Uterus (tissue), 4 donors: ENCODE measurements around the gene CKS1B. TPM values are rescaled to one million over a fixed set of nuclear protein-coding genes. Genes with fewer than 3 reads are reported as not detected.

Experiments used
- DNase-seq, 2 donors: peaks; one replicate each; pipeline ENCODE4 v3.0.0-alpha.2; 2019 to 2020
- H3K27ac ChIP-seq, 2 donors: fragments of 200-600 bp; sonication (generic); 1 replicate in 1 of 2; 2 replicates in 1 of 2; pipeline ENCODE4 v1.5.1; 2016 to 2018
- H3K27me3 ChIP-seq, 2 donors: fragments of 200-600 bp; sonication (generic); one replicate each; pipeline ENCODE4 v1.5.1; 2018 to 2019; ENCODE audit warnings: control low read depth in 1 of 2
- H3K36me3 ChIP-seq, 2 donors: fragments of 200-600 bp; sonication (generic); one replicate each; pipeline ENCODE4 v1.5.1; 2019; ENCODE audit warnings: control low read depth in 1 of 2
- H3K4me1 ChIP-seq, 2 donors: fragments of 200-600 bp; sonication (generic); one replicate each; pipeline ENCODE4 v1.5.1; 2018 to 2019; ENCODE audit warnings: control low read depth in 1 of 2
- H3K4me3 ChIP-seq, 2 donors: fragments of 200-600 bp; sonication (generic); 1 replicate in 1 of 2; 2 replicates in 1 of 2; pipeline ENCODE4 v1.5.1; 2018 to 2019; ENCODE audit warnings: mild to moderate bottlenecking in 1 of 2
- H3K9me3 ChIP-seq, 2 donors: fragments of 200-600 bp; sonication (generic); one replicate each; pipeline ENCODE4 v1.5.1; 2019; ENCODE audit warnings: control low read depth in 1 of 2
- CTCF ChIP-seq, 4 experiments: fragments of 200-600 bp in 2 of 4; fragments of 450-650 bp in 2 of 4; sonication (generic) in 2 of 4; IDR thresholded peaks; one replicate each; pipeline ENCODE4 v1.5.1; 2016 to 2019; ENCODE audit warnings: antibody characterized with exemption in 4 of 4, mild to moderate bottlenecking in 2 of 4, moderate library complexity in 1 of 4
- POLR2A ChIP-seq, 2 donors: fragments of 450-650 bp; IDR thresholded peaks; one replicate each; pipeline ENCODE4 v1.6.1; 2016; ENCODE audit warnings: antibody characterized with exemption in 2 of 2, mild to moderate bottlenecking in 1 of 2, moderate library complexity in 1 of 2
- intact Hi-C: fragments of 100-400 bp; cut with DNase I; formaldehyde crosslinking; loops from one replicate; pipeline ENCODE4 v1.15.1; 2023; ENCODE audit warnings: low total_unique reads
- total RNA-seq, 4 donors: library from RNA; depleted of rRNA in 3 of 4; stranded (reverse); fragments of >200 nt in 3 of 4; gene quantifications; one replicate each; pipeline versions ENCODE4 v1.1.0 to v1.2.4, GENCODE V29; 2014 to 2023
- donor health status: DM: yes; HTN: yes; CAD: no.

CKS1B gene
- total RNA-seq, 4 donors from 2014 or later = 14.1 to 52.7 (median 22.8) TPM

- peak overlapping the region; percentile 56 to 97 for H3K4me3 ChIP-seq
- H3K27ac ChIP-seq = peak overlapping the region; percentile 95 to 99
- DNase-seq = peak; percentile 85 to 87
- H3K27me3 ChIP-seq = no peaks in the 10 kb centered on the region
- H3K9me3 ChIP-seq = no peaks in the 10 kb centered on the region
- intact Hi-C loops = no loop called here
- TF ChIP-seq CTCF (IDR thresholded peaks at IDR 0.05) = peak in 2 of 4 experiments; percentile 44 to 65
- peak; percentile 25 to 88 for TF ChIP-seq POLR2A (IDR thresholded peaks at IDR 0.05)
- no peaks in the 10 kb centered on the region for H3K36me3 ChIP-seq
- H3K4me1 ChIP-seq = peaks cover 0 to 22% of the 10 kb centered on the region in 2 donors
Observed at GRCh38 chr1:155000726-155001424, 26.4 kb downstream of the CKS1B start.

GRCh38 chr1:155001425-155001674 lies 26.9 kb downstream of the CKS1B start:
- intact Hi-C loops = no loop called here
- no peak for TF ChIP-seq CTCF (IDR thresholded peaks at IDR 0.05)
- no peak for TF ChIP-seq POLR2A (IDR thresholded peaks at IDR 0.05)
- DNase-seq = no peak
- H3K36me3 ChIP-seq = no peaks in the 10 kb centered on the region
- peaks cover 0 to 22% of the 10 kb centered on the region in 2 donors for H3K4me1 ChIP-seq
- peak overlapping the region; percentile 95 to 99 for H3K27ac ChIP-seq
- H3K27me3 ChIP-seq = no peaks in the 10 kb centered on the region
- no peaks in the 10 kb centered on the region for H3K9me3 ChIP-seq
- H3K4me3 ChIP-seq = peak overlapping the region; percentile 56 to 97

- DNase-seq = peak; percentile 100
- Histone ChIP-seq H3K4me3 (peak overlapping the region; percentile 56 to 97), H3K4me1 (peaks cover 0 to 22% of the 10 kb centered on the region in 2 donors), H3K36me3 (no peaks in the 10 kb centered on the region), H3K27me3 (no peaks in the 10 kb centered on the region), H3K9me3 (no peaks in the 10 kb centered on the region), H3K27ac (peak overlapping the region; percentile 95 to 99)
- intact Hi-C loops = no loop called here
- TF ChIP-seq CTCF (IDR thresholded peaks at IDR 0.05) = peak; percentile 31 to 50 (median 45)
- peak; percentile 81 to 87 for TF ChIP-seq POLR2A (IDR thresholded peaks at IDR 0.05)
Observed at GRCh38 chr1:155001675-155002463, 27.4 kb downstream of the CKS1B start.

GRCh38 chr1:155002464-155003226 lies 28.2 kb downstream of the CKS1B start, which contains the start of gene ZBTB7B:
ZBTB7B (plus strand) TSS chr1:155002802; CDS start chr1:155014661, 11,859 bp downstream.
- no peak for TF ChIP-seq CTCF (IDR thresholded peaks at IDR 0.05)
- no peak for TF ChIP-seq POLR2A (IDR thresholded peaks at IDR 0.05)
- Histone ChIP-seq H3K4me3 (peak within 1 kb of the TSS; percentile 56 to 97), H3K27ac (peak within 1 kb of the TSS; percentile 95 to 99), H3K27me3 (no peaks in the 10 kb centered on the region), H3K4me1 (peaks cover 0 to 22% of the 10 kb centered on the region in 2 donors), H3K36me3 (no peaks in the 10 kb centered on the region), H3K9me3 (no peaks in the 10 kb centered on the region)
- intact Hi-C loops = no loop called here
- DNase-seq = peak in 1 of 2 donors; percentile 58
